Spinal cord (tissue), 10 donors: ENCODE data around the gene HCAR1. TPM values are rescaled to one million over a fixed set of nuclear protein-coding genes. Genes with fewer than 3 reads are reported as not detected.
"Not testable (repeated sequence)": the region's sequence is repeated elsewhere in the genome, so short reads cannot be mapped to it uniquely, and the experiment has no call there.

ENCODE experiments used
- DNase-seq, 6 donors: peaks; one replicate each; pipeline versions ENCODE4 v3.0.0 to v3.0.0-alpha.2; 2013 to 2015; ENCODE audit warnings: low spot score in 6 of 6, low read depth in 4 of 6
- H3K27ac ChIP-seq: one replicate; pipeline ENCODE4 v1.5.1; 2013; ENCODE audit warnings: low read depth, low read length, control low read depth
- H3K27me3 ChIP-seq: one replicate; pipeline ENCODE4 v1.6.1; 2013; ENCODE audit warnings: low read length; ENCODE audit not compliant: control insufficient read depth, insufficient read depth
- H3K36me3 ChIP-seq: one replicate; pipeline ENCODE4 v1.6.1; 2013; ENCODE audit warnings: low read length; ENCODE audit not compliant: control insufficient read depth, insufficient read depth
- H3K4me1 ChIP-seq: one replicate; pipeline ENCODE4 v1.6.1; 2013; ENCODE audit warnings: low read length; ENCODE audit not compliant: control insufficient read depth, insufficient read depth
- H3K4me3 ChIP-seq: one replicate; pipeline ENCODE4 v1.5.1; 2013; ENCODE audit warnings: low read depth, low read length, control low read depth
- H3K9me3 ChIP-seq: one replicate; pipeline ENCODE4 v1.6.1; 2013; ENCODE audit warnings: low read length; ENCODE audit not compliant: control insufficient read depth, insufficient read depth
- WGBS: methylation state at CpG from one replicate; pipeline ENCODE4 v1.1.5; 2013; ENCODE audit warnings: missing lambda C conversion rate; ENCODE audit not compliant: insufficient coverage; 5-methylcytosine and 5-hydroxymethylcytosine counted together
- polyA plus RNA-seq, 2 donors: library from polyadenylated mRNA; unstranded; fragments of 120-200 nt; gene quantifications; one replicate each; pipeline ENCODE4 v1.2.1, GENCODE V29; 2013; ENCODE audit not compliant: insufficient read length in 2 of 2
- total RNA-seq, 2 donors: library from RNA; depleted of rRNA in 1 of 2; stranded (reverse); fragments of 120-200 nt in 1 of 2; fragments of >200 nt in 1 of 2; gene quantifications; one replicate each; pipeline versions ENCODE4 v1.2.3 to v1.2.4, GENCODE V29; 2013 to 2014
- donor health status: healthy.

Gene HCAR1
- total and polyA plus RNA-seq, 4 donors, result 0.84 to 8.0 (median 1.9) TPM

GRCh38 chr12:122702890-122703611, 27.6 kb downstream of the HCAR1 start, which contains the start of gene HCAR2:
Gene HCAR2 (minus strand): TSS chr12:122703357. CDS start chr12:122703283, 74 bp downstream.
- not testable (repeated sequence) for H3K9me3 ChIP-seq, H3K4me1 ChIP-seq, H3K4me3 ChIP-seq, H3K36me3 ChIP-seq, H3K27ac ChIP-seq, H3K27me3 ChIP-seq
- 96% methylated on average over 13 of the region's 22 CpGs for WGBS
- peak in 1 of 6 donors; percentile 35 for DNase-seq

- H3K4me3 ChIP-seq, H3K36me3 ChIP-seq, H3K27ac ChIP-seq, H3K4me1 ChIP-seq, H3K9me3 ChIP-seq, H3K27me3 ChIP-seq: not testable (repeated sequence)
- 55% methylated on average over 2 of the region's 4 CpGs for WGBS
- DNase-seq, result peak in 1 of 6 donors; percentile 37
Observed at GRCh38 chr12:122701481-122701880, 29.2 kb downstream of the HCAR1 start.

DNA sequence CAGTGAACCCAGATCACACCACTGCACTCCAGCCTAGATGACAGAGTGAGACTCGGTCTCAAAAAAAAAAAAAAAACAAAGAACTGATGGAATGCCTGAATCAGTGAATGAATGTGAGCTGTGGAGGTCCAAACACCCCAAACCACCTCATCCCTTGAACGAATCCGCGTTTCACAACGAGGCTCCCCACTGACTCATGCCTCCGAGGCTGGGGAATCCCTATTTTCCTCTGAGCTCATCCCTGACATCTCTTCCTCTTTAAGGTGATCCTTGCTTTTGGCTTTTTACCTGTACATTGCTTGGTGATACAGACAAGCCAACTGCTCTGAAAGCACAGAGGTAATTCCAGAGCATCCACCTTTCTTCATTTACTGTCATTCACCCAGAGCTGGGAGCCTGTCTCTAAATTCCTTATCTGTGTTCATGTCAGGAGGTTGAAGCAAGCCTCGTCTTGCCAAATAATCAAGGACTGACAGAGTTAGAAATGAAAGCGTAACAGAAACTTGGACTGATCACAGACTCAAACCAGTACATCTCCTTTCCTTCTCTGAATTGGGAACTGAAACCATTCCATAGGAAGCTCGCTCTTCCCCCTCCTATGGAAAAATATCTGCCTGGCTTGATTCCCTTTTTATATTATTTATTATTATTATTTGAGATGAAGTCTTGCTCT, 30.5 kb downstream of the HCAR1 start:
- WGBS, result no CpG with 5 or more reads among the region's 9 CpGs
- not testable (repeated sequence) for DNase-seq, H3K9me3 ChIP-seq, H3K27me3 ChIP-seq, H3K4me1 ChIP-seq, H3K27ac ChIP-seq, H3K36me3 ChIP-seq, H3K4me3 ChIP-seq

DNA sequence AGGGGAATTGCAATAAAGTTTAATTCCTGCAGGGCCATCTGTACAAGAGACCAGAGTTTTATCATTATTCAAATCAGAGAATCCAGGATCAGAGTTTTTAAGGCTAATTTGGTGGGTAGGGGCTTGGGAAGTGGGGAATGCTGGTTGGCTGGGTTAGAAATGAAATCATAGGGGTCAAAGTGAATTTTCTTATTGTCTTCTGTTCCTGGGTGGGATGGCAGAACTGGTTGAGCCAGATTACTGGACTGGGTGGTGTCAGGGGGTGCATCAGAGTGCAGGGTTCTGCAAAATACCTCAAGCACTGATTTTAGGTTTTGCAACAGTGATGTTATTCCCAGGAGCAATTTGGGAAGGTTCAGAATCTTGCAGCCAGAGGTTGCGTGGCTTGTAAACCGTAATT, 33.7 kb downstream of the HCAR1 start:
- WGBS, result 100% methylated on average over 1 of the region's 2 CpGs

DNA sequence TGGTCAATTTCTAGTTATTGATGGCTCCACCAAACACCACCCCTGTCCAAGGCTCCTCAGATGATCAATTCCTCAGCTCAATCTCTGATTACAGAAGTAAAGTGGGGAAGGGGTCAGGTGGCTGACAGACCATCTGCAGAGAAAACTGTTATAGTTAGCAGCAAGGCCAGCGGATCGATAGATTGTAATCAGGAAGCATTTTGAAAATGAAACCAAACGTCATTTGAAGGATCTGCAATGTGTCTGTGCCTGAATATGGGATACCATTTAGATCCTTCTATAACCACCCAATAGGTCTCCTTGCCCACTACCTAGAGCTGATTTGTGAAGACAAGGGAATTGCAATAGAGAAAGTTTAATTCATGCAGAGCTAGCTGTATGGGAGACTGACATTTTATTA, 39.1 kb downstream of the HCAR1 start:
- 100% methylated on average over 2 of the region's 3 CpGs for WGBS
- Histone ChIP-seq H3K4me1 (no peaks in the 10 kb centered on the region), H3K27me3 (no peaks in the 10 kb centered on the region), H3K9me3 (no peaks in the 10 kb centered on the region), H3K4me3 (no peak overlapping the region), H3K36me3 (no peaks in the 10 kb centered on the region), H3K27ac (no peak overlapping the region)
- no peak for DNase-seq

More for the DNA sequence above, 33.7 kb downstream of the HCAR1 start:
- not testable (repeated sequence) for H3K27ac ChIP-seq, H3K36me3 ChIP-seq, H3K4me3 ChIP-seq, H3K4me1 ChIP-seq, DNase-seq, H3K9me3 ChIP-seq, H3K27me3 ChIP-seq

DNA sequence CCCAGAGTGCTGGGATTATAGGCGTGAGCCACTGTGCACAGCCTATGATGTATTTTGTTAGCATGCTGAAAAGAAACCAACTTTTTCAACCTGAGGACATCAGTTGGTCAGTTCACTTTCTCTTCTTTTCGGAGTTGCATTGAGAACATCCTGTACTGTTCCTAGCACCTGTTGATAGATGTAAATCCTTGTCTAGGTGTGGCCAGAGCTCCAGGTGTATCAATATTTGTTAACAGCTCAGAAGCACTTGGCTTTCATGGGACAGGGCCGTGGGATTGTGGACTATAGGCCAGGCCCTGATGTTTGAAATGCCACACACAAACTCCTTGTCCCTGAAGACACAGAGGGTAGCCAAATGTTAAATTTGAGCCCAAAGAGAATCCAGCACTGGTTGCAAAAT, 42.4 kb downstream of the HCAR1 start:
- 95% methylated on average over 2 of the region's 3 CpGs for WGBS
- Histone ChIP-seq H3K4me3 (no peak overlapping the region), H3K36me3 (no peaks in the 10 kb centered on the region), H3K9me3 (no peaks in the 10 kb centered on the region), H3K27ac (no peak overlapping the region), H3K27me3 (no peaks in the 10 kb centered on the region), H3K4me1 (no peaks in the 10 kb centered on the region)
- DNase-seq, result no peak

DNA sequence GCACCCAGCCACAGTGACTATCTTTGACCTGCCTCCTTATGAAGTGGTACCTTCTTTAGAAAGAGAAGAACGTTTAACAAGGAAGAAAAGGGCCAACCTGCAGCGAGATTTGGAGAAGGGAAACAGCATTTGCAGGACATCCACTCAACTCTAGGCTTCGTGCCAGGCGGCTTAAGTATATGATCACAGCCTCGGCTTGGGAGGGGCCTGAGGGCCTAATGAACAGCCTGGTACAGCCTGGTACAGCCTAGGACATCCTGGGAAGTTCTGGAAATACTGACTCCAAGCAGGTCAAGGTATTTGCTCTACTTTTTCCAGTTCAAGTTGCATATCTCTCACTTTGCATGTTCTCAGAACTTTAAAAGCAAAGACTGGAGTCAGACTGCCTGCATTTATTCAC, 43.6 kb downstream of the HCAR1 start:
- no peaks in the 10 kb centered on the region for H3K4me1 ChIP-seq
- no peaks in the 10 kb centered on the region for H3K9me3 ChIP-seq
- 67% methylated on average over 5 of the region's 5 CpGs for WGBS
- DNase-seq, result no peak
- H3K27me3 ChIP-seq, result no peaks in the 10 kb centered on the region
- no peak overlapping the region for H3K4me3 ChIP-seq
- no peak overlapping the region for H3K27ac ChIP-seq
- no peaks in the 10 kb centered on the region for H3K36me3 ChIP-seq

GRCh38 chr12:122686538-122686937, 44.1 kb downstream of the HCAR1 start:
- Histone ChIP-seq H3K36me3 (no peaks in the 10 kb centered on the region), H3K4me1 (no peaks in the 10 kb centered on the region), H3K9me3 (no peaks in the 10 kb centered on the region), H3K4me3 (no peak overlapping the region), H3K27ac (no peak overlapping the region), H3K27me3 (no peaks in the 10 kb centered on the region)
- WGBS, result no CpG with 5 or more reads among the region's 3 CpGs
- DNase-seq, result no peak

DNA sequence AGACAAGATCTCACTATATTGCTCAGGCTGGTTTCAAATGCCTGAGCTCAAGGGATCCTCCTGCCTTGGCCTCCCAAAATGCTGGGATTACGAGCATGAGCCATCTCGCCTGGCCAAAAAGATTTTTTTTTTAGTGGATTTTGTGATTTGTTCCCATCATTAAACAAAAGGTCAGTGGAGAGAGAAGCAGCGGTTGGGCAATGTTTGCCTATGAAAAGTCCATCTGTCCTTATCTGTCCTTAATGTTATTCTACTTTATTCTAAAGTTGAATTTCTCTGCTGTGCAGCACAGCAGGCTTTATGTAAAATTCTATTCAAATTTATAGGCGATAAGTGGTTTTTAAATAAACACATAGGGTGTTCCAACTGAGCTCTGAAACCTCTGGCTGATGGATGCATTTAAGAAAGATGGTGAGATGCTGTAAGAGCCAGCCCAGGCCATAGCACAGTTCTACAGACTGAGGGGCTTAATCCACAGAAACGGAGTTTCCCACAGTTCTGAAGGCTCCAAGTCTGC, 46.3 kb downstream of the HCAR1 start:
- no peak overlapping the region for H3K27ac ChIP-seq
- H3K9me3 ChIP-seq, result no peaks in the 10 kb centered on the region
- H3K36me3 ChIP-seq, result no peaks in the 10 kb centered on the region
- no peaks in the 10 kb centered on the region for H3K4me1 ChIP-seq
- no peak overlapping the region for H3K4me3 ChIP-seq
- no peak for DNase-seq
- H3K27me3 ChIP-seq, result no peaks in the 10 kb centered on the region
- 50% methylated on average over 1 of the region's 5 CpGs for WGBS

DNA sequence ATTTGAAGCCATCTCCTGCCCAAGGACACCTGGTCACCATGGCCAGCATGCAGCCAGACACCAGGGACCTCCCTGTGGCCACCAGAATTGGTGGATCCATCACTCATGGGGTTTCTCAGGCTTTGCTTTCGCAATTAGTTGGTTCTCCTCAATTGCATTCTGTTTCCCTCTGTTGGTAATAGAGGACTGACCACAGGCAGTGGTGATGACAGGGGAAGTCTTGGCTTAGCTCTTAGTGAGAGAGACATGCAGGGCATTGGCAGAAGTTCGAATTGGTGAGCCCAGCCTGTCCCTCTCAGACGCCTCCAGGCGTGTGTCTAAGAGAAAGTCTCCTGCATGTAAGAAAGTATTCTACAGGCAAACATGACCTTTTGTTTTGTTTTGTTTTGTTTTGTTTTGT, 48.8 kb downstream of the HCAR1 start:
- no peak overlapping the region for H3K4me3 ChIP-seq
- no peak for DNase-seq
- H3K27me3 ChIP-seq, result no peaks in the 10 kb centered on the region
- no peaks in the 10 kb centered on the region for H3K36me3 ChIP-seq
- H3K4me1 ChIP-seq, result no peaks in the 10 kb centered on the region
- 88% methylated on average over 4 of the region's 4 CpGs for WGBS
- H3K27ac ChIP-seq, result no peak overlapping the region
- H3K9me3 ChIP-seq, result no peaks in the 10 kb centered on the region
